Naive thymus-derived CD4-positive, alpha-beta T cell (primary cell): ENCODE data around the gene LDHB. TPM values are rescaled to one million over a fixed set of nuclear protein-coding genes. Genes with fewer than 3 reads are reported as not detected.
"Not testable (repeated sequence)": the region's sequence is repeated elsewhere in the genome, so short reads cannot be mapped to it uniquely, and the experiment has no call there.

Experiments
- ATAC-seq: fragments of 150-1000 bp; cut with Tn5 transposase; 2 replicates; pipeline ENCODE4 v1.10.0; 2021; ENCODE audit warnings: mild to moderate bottlenecking, moderate library complexity
- CTCF ChIA-PET: fragments of 350-600 bp; sonication (Branson Sonifier 250); formaldehyde crosslinking; loops from one replicate; lab custom pipeline; 2021; ENCODE audit warnings: antibody characterized with exemption; lab: Charles Lee
- POLR2A ChIA-PET: fragments of 350-600 bp; sonication (Branson Sonifier 250); formaldehyde crosslinking; loops from one replicate; lab custom pipeline; 2021; ENCODE audit warnings: antibody characterized with exemption, inconsistent platforms; lab: Charles Lee
- DNase-seq, 9 donors: peaks; one replicate each; pipeline versions ENCODE4 v3.0.0 to v3.0.0-alpha.2; 2020 to 2022; ENCODE audit warnings: mixed read lengths in 1 of 9
- H3K27ac ChIP-seq: one replicate; pipeline ENCODE4 v1.7.0; 2013; ENCODE audit warnings: mild to moderate bottlenecking, low read depth, low read length, moderate library complexity
- H3K27me3 ChIP-seq, 2 donors: one replicate each; pipeline ENCODE4 v1.7.0; 2013; ENCODE audit warnings: low read length in 2 of 2, mild to moderate bottlenecking in 2 of 2, moderate library complexity in 2 of 2; ENCODE audit not compliant: control insufficient read depth in 2 of 2, insufficient read depth in 2 of 2
- H3K36me3 ChIP-seq, 3 experiments: 1 replicate in 2 of 3; 2 replicates in 1 of 3; pipeline ENCODE4 v1.7.0; 2013; ENCODE audit warnings: low read length in 3 of 3, mild to moderate bottlenecking in 3 of 3, moderate library complexity in 1 of 3; ENCODE audit not compliant: insufficient read depth in 3 of 3, control insufficient read depth in 2 of 3
- H3K4me1 ChIP-seq, 2 donors: one replicate each; pipeline ENCODE4 v1.7.0; 2013; ENCODE audit warnings: low read length in 2 of 2, mild to moderate bottlenecking in 2 of 2, moderate library complexity in 1 of 2; ENCODE audit not compliant: control insufficient read depth in 2 of 2, insufficient read depth in 2 of 2
- H3K4me3 ChIP-seq: 2 replicates; pipeline ENCODE4 v1.7.0; 2013; ENCODE audit warnings: mild to moderate bottlenecking, low read length
- H3K9me3 ChIP-seq, 3 experiments: 1 replicate in 2 of 3; 2 replicates in 1 of 3; pipeline ENCODE4 v1.7.0; 2013; ENCODE audit warnings: low read length in 3 of 3; ENCODE audit not compliant: control insufficient read depth in 2 of 3
- H3K27ac Mint-ChIP-seq, 9 donors: one replicate each; pipeline ENCODE4 v1.8.0; 2020 to 2022; ENCODE audit warnings: mixed read lengths in 9 of 9, mild to moderate bottlenecking in 8 of 9, moderate library complexity in 5 of 9, inconsistent platforms in 2 of 9
- H3K27me3 Mint-ChIP-seq, 5 donors: one replicate each; pipeline ENCODE4 v1.8.0; 2021 to 2022; ENCODE audit warnings: mixed read lengths in 5 of 5, mild to moderate bottlenecking in 1 of 5
- H3K36me3 Mint-ChIP-seq, 5 donors: one replicate each; pipeline ENCODE4 v1.8.0; 2020 to 2022; ENCODE audit warnings: mixed read lengths in 5 of 5, mild to moderate bottlenecking in 3 of 5, inconsistent platforms in 1 of 5
- H3K4me1 Mint-ChIP-seq, 7 donors: one replicate each; pipeline ENCODE4 v1.8.0; 2020 to 2022; ENCODE audit warnings: mixed read lengths in 7 of 7, mild to moderate bottlenecking in 3 of 7, inconsistent platforms in 1 of 7
- H3K4me3 Mint-ChIP-seq, 10 donors: one replicate each; pipeline ENCODE4 v1.8.0; 2020 to 2022; ENCODE audit warnings: mild to moderate bottlenecking in 10 of 10, mixed read lengths in 10 of 10, moderate library complexity in 6 of 10, inconsistent platforms in 2 of 10
- H3K9me3 Mint-ChIP-seq, 11 donors: one replicate each; pipeline ENCODE4 v1.8.0; 2020 to 2022; ENCODE audit warnings: mixed read lengths in 11 of 11, mild to moderate bottlenecking in 4 of 11, inconsistent platforms in 1 of 11, moderate library complexity in 1 of 11
- intact Hi-C, 2 donors: fragments of 100-400 bp; cut with micrococcal nuclease; formaldehyde crosslinking; loops; one replicate each; pipeline ENCODE4 v1.15.1; 2023
- polyA plus RNA-seq, 2 donors: library from polyadenylated mRNA; unstranded; fragments of 300-500 nt; fragmentation: Illumina TruSeq; gene quantifications; one replicate each; pipeline ENCODE4 v1.2.3, GENCODE V29; 2021
- total RNA-seq, 6 experiments: library from RNA in 5 of 6; stranded (reverse) in 5 of 6; gene quantifications; 1 replicate in 5 of 6; 2 replicates in 1 of 6; pipeline ENCODE4 v1.2.3 and lab custom pipeline; 2021 to 2026

The LDHB gene
- total and polyA plus RNA-seq, 7 experiments from 2014 or later = 630 to 2,849 (median 1,265) TPM

DNA sequence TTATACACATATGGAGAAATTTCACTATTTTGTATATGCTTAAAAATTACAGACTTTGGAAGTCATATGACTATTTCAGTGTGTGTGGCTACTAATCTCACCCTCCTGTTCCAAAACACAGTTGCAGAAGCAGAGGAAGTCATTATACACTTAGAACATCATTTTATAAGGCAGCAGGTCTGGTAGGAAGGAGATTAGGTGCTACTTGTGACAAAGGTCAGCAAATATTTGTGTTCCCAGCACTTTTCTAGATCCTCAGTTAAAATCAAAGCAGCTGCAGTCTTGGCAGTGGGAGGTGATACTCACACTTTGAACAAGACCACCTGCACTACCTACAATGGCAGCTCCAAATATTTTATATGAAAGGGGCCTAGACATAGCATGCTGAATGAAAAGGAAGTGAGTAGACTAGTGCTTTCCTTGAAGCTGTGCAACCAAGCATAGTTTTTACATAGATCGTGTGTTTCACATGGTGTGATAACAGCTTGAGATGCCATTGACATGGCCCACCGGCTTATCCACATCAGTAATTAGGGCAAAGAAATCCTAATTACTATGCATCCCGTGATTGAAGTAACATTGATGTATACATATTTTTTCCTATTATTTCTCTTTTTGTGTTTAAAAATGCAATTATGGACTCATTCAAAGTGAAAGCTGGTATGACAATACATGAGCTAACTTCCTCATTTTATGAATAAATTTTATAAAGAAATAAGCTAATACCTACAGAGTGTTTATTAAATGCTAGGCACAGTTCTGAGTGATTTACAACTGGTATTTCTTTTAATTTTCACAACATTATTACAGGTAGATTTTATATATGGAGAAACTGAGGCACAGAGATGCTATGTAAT lies 58.3 kb downstream of the LDHB start:
- intact Hi-C loops = no loop called here
- Mint-ChIP-seq H3K4me1 (peaks cover 0 to 2% (median 0%) of the 10 kb centered on the region in 7 donors), H3K4me3 (no peak overlapping the region), H3K27me3 (peaks cover 0 to 16% (median 0%) of the 10 kb centered on the region in 5 donors), H3K27ac (no peak overlapping the region), H3K36me3 (peaks cover 0 to 4% (median 0%) of the 10 kb centered on the region in 5 donors), H3K9me3 (peaks cover 0 to 7% (median 0%) of the 10 kb centered on the region in 11 donors)
- ATAC-seq = no peak
- Histone ChIP-seq H3K27me3 (no peaks in the 10 kb centered on the region), H3K36me3 (no peaks in the 10 kb centered on the region), H3K4me3 (no peak overlapping the region), H3K4me1 (no peaks in the 10 kb centered on the region), H3K9me3 (no peaks in the 10 kb centered on the region), H3K27ac (no peak overlapping the region)
- DNase-seq = no peak
- ChIA-PET POLR2A (no interaction called here), CTCF (no interaction called here)

DNA sequence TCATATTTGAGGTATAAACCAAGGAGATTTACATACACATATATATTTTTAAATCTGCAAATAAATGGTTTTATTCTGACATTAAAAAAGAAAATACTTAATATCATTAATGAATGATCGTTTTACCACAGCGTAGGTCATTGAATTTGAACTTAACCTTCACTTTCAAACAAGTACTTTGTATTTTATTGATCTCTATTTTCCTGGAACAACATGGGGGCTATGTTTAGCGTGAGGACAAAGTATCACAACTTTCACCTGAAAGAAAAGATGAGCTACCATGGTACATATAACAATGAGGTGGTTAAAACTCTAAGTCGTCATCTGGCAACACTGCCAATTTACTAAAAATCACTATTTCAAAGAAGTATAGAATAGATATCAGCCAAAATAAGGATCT lies 59.0 kb downstream of the LDHB start:
- ATAC-seq (no peak), DNase-seq (no peak)
- no peaks in the 10 kb centered on the region for H3K4me1 ChIP-seq
- Mint-ChIP-seq H3K4me3 (no peak overlapping the region), H3K27me3 (peaks cover 0 to 13% (median 0%) of the 10 kb centered on the region in 5 donors), H3K27ac (no peak overlapping the region), H3K9me3 (peaks cover 0 to 7% (median 0%) of the 10 kb centered on the region in 11 donors), H3K4me1 (peaks cover 0 to 2% (median 0%) of the 10 kb centered on the region in 7 donors), H3K36me3 (peaks cover 0 to 4% (median 0%) of the 10 kb centered on the region in 5 donors)
- H3K27ac ChIP-seq = no peak overlapping the region
- no peak overlapping the region for H3K4me3 ChIP-seq
- H3K9me3 ChIP-seq = no peaks in the 10 kb centered on the region
- ChIA-PET CTCF (no interaction called here), POLR2A (no interaction called here)
- no peaks in the 10 kb centered on the region for H3K27me3 ChIP-seq
- intact Hi-C loops = no loop called here
- no peaks in the 10 kb centered on the region for H3K36me3 ChIP-seq

DNA sequence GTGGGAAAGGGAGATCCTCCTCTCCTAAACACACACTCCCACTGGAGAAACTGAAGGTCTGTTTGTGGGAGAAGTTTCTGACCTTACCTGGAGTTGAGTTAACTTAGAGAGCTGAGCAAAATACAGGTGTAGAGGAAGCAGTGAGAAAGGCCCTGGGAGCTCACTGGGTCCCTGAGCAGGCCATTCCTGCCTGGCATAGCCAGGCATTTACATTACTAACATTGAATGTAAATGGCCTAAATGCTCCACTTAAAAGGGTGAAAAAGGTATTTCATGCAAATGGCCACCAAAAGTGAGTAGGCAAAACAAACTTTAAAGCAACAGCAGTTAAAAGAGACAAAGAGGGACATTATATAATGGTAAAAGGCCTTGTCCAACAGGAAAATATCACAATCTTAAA lies 62.3 kb downstream of the LDHB start:
- H3K27ac Mint-ChIP-seq, H3K4me3 ChIP-seq, H3K27ac ChIP-seq, POLR2A ChIA-PET, ATAC-seq, intact Hi-C loops, H3K27me3 Mint-ChIP-seq, H3K36me3 ChIP-seq, H3K4me1 Mint-ChIP-seq, H3K4me3 Mint-ChIP-seq, H3K27me3 ChIP-seq, H3K4me1 ChIP-seq, DNase-seq: not testable (repeated sequence)
- H3K9me3 Mint-ChIP-seq = peaks cover 0 to 28% (median 20%) of the 10 kb centered on the region in 11 donors
- H3K9me3 ChIP-seq = peaks cover 0 to 16% (median 0%) of the 10 kb centered on the region in 3 experiments
- peaks cover 6 to 18% (median 9%) of the 10 kb centered on the region in 5 donors for H3K36me3 Mint-ChIP-seq
- CTCF ChIA-PET = interaction anchor here (0.7 kb wide), 1 partner anchor 20 kb away, joined by 3 read pairs; no protein-coding TSS in a partner anchor

DNA sequence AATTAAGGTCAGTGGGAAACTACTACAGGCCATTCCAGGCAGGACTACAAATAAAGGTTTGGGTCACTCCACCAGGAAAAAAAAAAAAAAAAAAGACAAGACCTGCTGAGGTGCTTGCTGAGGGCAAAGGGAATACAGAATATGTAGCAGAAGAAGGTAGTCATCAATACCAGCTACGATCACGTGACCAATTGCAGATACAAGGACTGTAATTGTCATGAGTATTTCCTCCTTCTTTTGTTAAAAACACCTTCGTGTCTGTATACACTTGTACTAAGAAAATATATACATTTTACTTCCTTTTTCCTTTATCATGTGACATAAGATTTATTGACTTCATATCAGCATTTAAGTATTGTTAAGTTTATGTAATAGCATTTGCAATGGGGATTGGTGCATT lies 72.2 kb downstream of the LDHB start:
- H3K27me3 Mint-ChIP-seq = peaks cover 4 to 19% (median 5%) of the 10 kb centered on the region in 5 donors
- no peak overlapping the region for H3K4me3 ChIP-seq
- H3K4me1 ChIP-seq = no peaks in the 10 kb centered on the region
- DNase-seq (no peak), ATAC-seq (no peak)
- intact Hi-C loops = no loop called here
- H3K4me1 Mint-ChIP-seq = no peaks in the 10 kb centered on the region
- no peak overlapping the region for H3K4me3 Mint-ChIP-seq
- peaks cover 0 to 4% (median 0%) of the 10 kb centered on the region in 3 experiments for H3K9me3 ChIP-seq
- H3K27ac ChIP-seq = no peak overlapping the region
- ChIA-PET CTCF (no interaction called here), POLR2A (no interaction called here)
- peaks cover 0 to 13% (median 2%) of the 10 kb centered on the region in 11 donors for H3K9me3 Mint-ChIP-seq
- H3K36me3 ChIP-seq = no peaks in the 10 kb centered on the region
- peaks cover 0 to 10% (median 3%) of the 10 kb centered on the region in 5 donors for H3K36me3 Mint-ChIP-seq
- no peaks in the 10 kb centered on the region for H3K27me3 ChIP-seq
- H3K27ac Mint-ChIP-seq = no peak overlapping the region

Other genes with a start within 250 kb of the LDHB start
- gene PYROXD1, start 220.2 kb downstream of the LDHB start, total RNA-seq = 10 to 100 TPM; 28.5 to 47.4 (median 36.7) TPM
- 10 to 100 TPM; 21.4 to 28.6 TPM for gene PYROXD1, start 220.2 kb downstream of the LDHB start, polyA plus RNA-seq
- gene RECQL, start 156.2 kb downstream of the LDHB start, total RNA-seq = 10 to 100 TPM; 19.4 to 77.7 (median 43.2) TPM
- 10 to 100 TPM; 49.1 to 59.7 TPM for gene RECQL, start 156.2 kb downstream of the LDHB start, polyA plus RNA-seq
- gene GOLT1B, start 156.1 kb downstream of the LDHB start, total RNA-seq = 10 to 100 TPM; 25.8 to 42.5 (median 31.7) TPM
- gene GOLT1B, start 156.1 kb downstream of the LDHB start, polyA plus RNA-seq = 10 to 100 TPM; 20.8 to 21.3 TPM
- under 1 TPM; 0.16 to 0.69 (median 0.44) TPM for gene SPX, start 131.5 kb downstream of the LDHB start, total RNA-seq
- under 1 TPM in 1 of 2 donors, not detected in 1; 0.54 TPM for gene SPX, start 131.5 kb downstream of the LDHB start, polyA plus RNA-seq
- gene GYS2, start 53.0 kb downstream of the LDHB start, total RNA-seq = under 1 TPM in 2 of 5 experiments, not detected in 3; 0.12 to 0.27 TPM
- not detected for gene GYS2, start 53.0 kb downstream of the LDHB start, polyA plus RNA-seq
- gene KCNJ8, start 116.9 kb upstream of the LDHB start, total RNA-seq = not detected
- not detected for gene KCNJ8, start 116.9 kb upstream of the LDHB start, polyA plus RNA-seq